Stimulated activated CD8-positive, alpha-beta memory T cell treated with anti-CD3 and anti-CD28 coated beads, Interleukin-12 subunit alpha, Interleukin-12 subunit beta, amount 100 ng/mL, for 1 hour (primary cell): Measurements from ENCODE around the gene PAGE4.

Source experiments
- DNase-seq: peaks from one replicate; pipeline ENCODE4 v3.0.0-alpha.2; 2020; ENCODE audit warnings: low read depth

The PAGE4 gene

GRCh38 chrX:49829016-49829415 is at the start of gene PAGE4:
Gene PAGE4, plus strand, starts transcription at chrX:49829303. Its CDS starts 1,126 bp downstream, at chrX:49830429.
- no peak for DNase-seq

- DNase-seq = no peak
Observed at GRCh38 chrX:49784747-49785280, 44.3 kb upstream of the PAGE4 start.

- no peak for DNase-seq
Observed at GRCh38 chrX:49792376-49792775, 36.7 kb upstream of the PAGE4 start.

- no peak for DNase-seq
Observed at GRCh38 chrX:49793686-49794085, 35.4 kb upstream of the PAGE4 start.

DNA sequence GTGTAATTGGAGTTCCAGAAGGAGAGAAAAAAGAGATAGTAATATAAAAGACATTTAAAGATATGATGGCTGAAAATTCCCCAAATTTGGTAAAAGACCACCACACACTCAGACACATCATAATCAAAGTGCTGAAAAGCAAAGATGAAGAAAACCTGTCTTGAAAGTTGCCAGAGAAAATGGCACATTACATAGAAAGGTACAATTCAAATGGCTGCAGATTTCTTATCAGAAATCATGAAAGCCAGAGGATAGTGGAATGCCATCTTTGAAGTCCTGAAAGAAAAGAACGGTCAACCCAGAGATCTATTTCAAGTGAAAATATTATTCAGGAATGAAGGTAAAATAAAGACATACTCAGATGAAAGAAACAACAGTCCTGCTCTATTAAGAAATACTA is 29.3 kb upstream of the PAGE4 start:
- no peak for DNase-seq

DNA sequence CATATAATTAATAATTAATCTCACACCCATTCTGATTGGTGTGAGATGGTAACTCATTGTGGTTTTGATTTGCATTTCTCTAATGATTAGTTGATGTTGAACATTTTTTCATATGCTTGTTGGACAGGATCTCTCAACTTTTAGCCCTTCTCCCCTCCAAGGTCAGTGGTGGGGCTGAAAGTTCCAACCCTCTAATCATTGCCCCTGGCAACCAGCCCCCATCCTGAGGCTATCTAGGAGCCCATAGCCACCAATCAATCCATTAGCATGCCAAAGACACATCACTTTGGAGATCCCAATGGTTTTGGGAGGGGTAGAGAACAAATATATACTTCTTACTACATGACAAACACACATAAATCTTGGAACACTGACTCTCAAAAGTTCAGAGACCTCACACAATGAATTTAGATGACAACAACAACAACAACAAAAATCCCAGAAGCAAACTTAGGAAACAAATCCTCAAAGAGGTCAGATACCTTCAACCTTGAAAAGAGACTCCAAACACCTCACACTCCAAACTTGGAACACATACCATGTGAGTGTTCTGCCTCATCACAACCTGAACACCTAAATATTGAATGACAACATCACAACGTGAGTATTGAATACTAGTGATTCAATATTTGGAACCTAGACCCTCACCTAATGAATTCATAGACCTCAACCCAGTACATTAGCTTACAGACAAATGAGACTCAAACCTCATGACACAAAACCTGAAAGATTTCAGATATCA is 19.0 kb upstream of the PAGE4 start:
- DNase-seq = no peak

- no peak for DNase-seq
Observed at GRCh38 chrX:49812177-49812576, 16.9 kb upstream of the PAGE4 start.

GRCh38 chrX:49816435-49816834 is 12.7 kb upstream of the PAGE4 start:
- DNase-seq = no peak

GRCh38 chrX:49838374-49838773 is 9.3 kb downstream of the PAGE4 start:
- no peak for DNase-seq

GRCh38 chrX:49840679-49841078 is 11.6 kb downstream of the PAGE4 start:
- DNase-seq = no peak

DNA sequence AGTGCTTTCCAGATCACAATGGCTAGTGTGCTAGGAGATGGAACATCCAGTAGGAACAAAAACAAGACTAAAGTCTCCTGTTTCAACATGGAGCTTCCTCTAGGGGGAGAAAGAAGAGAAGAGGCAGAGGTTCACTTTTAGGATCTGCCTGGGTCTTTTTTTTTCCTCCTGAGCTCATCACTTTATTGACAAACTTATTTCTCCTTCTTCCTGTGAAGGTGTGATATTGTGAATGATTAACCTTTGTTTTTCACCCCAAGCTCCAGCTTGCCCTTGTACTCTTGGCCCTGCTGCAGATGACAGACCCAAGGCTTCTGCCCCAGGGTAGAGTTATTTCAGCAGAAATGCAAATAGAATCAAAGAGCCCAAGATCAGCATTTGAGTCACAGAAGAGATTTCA is 13.5 kb downstream of the PAGE4 start:
- DNase-seq = no peak

- no peak for DNase-seq
Observed at GRCh38 chrX:49844611-49845010, 15.5 kb downstream of the PAGE4 start.

GRCh38 chrX:49845701-49846403 is 16.7 kb downstream of the PAGE4 start:
- DNase-seq = no peak

DNA sequence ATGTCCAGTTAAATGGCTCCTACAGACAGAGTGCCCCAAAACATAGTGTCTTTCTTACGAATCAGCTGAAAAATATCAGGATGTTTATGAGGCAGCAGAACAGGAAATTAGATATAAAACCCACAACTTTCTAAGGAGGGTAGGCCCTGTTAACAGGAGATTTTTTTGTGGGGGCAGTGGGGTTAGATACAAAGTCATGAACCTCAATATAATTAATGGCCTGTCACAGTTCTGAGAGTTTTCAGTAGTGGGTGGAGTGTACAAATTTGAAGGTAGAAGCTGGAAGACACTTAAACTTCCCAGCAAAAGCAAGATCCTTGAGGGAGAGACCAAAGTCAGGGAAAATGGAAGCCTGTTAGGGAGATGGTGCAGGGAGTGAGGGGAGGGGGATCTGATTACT is 17.4 kb downstream of the PAGE4 start:
- no peak for DNase-seq

DNA sequence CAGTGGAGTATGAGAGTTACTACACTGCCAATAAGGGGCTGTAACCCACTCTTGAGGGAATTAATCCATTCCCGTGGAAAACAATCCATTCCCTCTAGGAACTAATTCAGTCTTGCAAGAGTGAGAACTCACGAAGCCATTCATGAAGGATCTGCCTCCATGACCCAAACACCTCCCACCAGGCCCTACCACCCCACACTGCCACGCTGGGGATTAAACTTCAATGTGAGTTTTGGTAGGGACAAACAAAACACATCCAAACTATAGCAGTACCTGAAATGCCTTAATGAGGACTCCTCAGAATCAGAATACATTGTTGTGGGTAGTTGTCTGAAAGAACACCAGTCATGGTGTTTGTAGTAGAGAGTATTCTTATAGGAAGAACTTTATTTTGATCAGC is 19.2 kb downstream of the PAGE4 start:
- no peak for DNase-seq

- no peak for DNase-seq
Observed at GRCh38 chrX:49850028-49850427, 20.9 kb downstream of the PAGE4 start.

DNA sequence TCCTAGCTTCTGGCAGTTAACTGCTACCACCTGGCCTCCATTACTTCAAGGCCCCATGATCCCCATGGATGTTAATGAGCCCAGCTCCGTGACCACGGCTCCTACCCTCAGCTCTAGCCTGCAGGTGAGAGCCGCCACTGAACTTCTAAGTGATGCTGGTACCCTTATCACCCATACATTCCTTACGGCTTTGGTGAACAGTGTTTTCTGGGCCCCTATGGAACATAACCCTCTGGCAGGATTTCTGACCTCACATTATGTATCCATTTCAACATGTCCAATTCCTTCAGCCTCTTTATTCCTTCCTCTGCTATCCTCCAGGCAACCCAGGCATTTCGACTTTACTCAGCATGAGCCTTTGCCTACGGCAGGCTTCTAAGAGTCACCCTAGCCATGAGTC is 24.6 kb downstream of the PAGE4 start:
- DNase-seq = no peak

DNA sequence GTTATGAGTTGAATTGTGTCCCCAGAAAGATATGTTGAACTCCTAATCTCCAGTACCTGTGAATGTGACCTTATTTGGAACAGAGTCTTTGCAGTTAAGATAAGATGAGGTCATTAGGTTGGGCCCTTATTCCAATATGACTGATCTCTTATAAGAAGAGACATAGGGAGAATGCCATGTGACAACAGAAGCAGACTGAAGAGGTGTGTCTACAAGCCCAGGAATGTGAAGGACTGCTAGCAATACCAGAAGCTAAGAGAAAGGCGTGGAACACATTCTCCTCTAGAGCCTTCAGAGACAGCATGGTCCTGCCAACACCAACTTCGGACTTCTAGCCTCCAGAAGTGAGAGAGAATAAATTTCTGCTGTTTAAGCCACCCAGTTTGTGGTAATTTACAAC is 27.7 kb downstream of the PAGE4 start:
- no peak for DNase-seq

DNA sequence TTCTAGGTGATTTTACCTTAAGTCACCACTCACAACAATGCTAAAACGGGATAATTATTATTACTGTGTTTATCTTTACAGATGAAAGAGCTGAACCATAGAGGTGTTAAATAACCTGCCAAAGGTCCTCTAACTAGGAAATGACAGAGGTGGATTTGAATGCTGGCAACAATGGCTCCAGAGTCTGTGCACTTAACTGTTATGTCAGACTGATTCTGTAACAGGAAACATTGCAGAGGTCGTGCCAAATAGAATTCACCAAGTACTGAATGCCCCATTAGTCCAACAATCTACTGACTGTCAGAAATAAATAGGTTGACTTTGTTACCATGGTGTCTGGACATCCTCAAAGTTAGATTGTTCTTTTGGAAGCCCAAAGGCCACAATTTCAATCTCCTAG is 29.2 kb downstream of the PAGE4 start:
- no peak for DNase-seq

DNA sequence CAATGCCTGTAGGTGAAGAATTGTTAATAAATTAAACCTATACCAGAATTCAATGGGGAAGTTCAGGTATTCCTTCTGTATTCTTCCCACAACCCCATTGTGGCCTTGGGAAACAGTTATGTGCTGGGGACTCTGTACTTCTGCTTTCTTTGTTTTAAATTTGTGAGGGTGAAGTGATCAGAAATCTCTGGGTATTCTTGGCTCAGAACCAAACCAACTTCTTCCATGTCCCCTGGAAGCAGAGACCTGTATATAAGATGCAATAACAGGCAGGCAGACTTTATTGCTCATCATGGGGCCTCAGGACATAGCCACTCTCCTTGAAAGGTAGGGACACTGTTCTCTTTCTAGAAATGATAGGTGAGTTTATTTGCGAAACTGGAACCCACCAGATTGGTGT is 30.4 kb downstream of the PAGE4 start:
- no peak for DNase-seq

GRCh38 chrX:49860867-49861535 is 31.9 kb downstream of the PAGE4 start:
- DNase-seq = no peak

DNA sequence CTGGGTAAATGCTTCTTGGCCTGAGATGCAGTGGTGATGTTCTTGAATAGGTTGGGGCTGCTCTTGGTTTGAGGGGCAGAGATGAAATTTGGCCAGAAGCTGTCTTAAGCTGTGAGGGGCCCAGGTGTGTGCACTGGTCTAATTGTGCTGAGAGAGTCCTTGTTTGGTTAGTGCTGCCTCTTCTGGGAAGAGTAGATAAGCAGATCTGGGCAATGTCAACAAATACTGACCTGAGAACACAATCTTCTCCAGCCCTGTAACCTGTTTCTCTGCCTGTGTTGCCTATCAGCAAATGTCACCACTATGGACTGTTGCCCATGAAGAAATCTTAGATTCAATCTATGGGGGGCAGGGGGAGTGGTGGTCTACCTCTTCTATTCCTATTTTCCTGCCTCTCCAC is 33.0 kb downstream of the PAGE4 start:
- DNase-seq = no peak

DNA sequence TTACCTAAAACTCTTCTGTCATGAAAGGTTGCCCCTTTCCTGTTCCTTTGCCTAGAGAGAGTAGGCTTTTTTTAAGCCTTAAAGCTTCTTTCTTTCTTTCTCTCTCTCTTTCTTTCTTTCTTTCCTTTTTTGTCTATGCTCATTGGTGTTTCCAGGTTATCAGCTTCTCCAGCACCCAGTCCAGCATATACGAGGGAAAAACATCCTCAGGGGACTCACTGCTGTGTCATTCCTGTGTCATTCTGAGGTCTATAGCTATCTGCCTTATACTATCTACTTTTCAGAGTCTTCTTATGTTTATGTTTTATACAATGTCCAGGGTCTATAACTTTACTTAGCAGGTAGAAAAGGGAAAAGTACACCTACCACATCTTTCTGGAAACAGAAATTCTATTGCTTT is 39.6 kb downstream of the PAGE4 start:
- no peak for DNase-seq
